ENCODE data around the gene TMEM87B. TPM values are rescaled to one million over a fixed set of nuclear protein-coding genes. Genes with fewer than 3 reads are reported as not detected.
"Not testable (repeated sequence)": the region's sequence is repeated elsewhere in the genome, so short reads cannot be mapped to it uniquely, and the experiment has no call there.

The TMEM87B gene
- total RNA-seq, 2 experiments from 2014 or later, result 13.9 to 22.8 TPM

DNA sequence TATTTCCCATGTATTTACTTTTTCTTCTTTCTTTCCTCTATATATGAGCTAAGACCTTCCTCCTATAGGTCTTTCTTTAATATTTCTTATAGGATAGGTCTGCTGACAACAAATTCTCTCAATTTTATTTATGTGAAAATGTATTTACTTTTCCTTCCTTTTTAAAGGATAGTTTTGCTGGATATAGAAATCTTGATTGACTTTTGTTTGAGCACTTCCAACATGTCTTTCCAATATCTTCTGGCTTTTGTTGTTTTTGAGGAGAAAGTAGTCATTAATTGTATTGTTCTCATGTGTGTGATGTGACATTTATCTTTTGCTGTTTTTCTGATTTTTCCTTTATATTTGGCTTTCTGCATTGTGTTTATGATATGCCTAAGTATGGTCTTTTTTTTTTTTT, 54.2 kb downstream of the TMEM87B start:
- peaks cover 80% of the 10 kb centered on the region for H3K36me3 ChIP-seq (ENCODE audit: insufficient read depth, low read length)
- intact Hi-C loops (cut with micrococcal nuclease; ENCODE audit: unreplicated experiment), result no loop called here
- DNase-seq (ENCODE audit: low spot score), result no peak

DNA sequence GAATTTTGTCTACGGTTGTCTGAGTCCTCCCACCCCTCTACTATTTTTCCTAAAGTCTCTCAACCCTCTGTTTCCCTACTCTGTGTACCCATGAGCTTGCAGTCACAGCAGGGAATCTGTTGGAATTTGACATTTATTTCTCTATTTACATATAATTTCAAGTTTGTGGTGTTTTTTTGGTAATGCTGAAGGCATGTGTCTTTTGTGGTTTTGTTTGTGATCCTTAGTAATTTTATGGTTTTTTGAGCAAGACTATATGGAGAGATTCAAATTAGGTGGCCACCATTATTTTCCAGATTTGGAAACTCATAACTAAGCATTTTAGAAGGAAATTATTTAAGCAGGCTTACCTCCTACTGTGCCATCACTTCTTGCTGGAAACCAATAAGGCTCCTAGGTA, 55.9 kb downstream of the TMEM87B start:
- H3K36me3 ChIP-seq (ENCODE audit: insufficient read depth, low read length), result peaks cover 70% of the 10 kb centered on the region
- H3K4me2 ChIP-seq (ENCODE audit: low read length), result no peak overlapping the region
- ChIA-PET CTCF (ENCODE audit: unreplicated experiment) (no interaction called here), POLR2A (no interaction called here)
- H4K20me1 ChIP-seq (ENCODE audit: insufficient read depth, low read length), result no peaks in the 10 kb centered on the region
- H3K79me2 ChIP-seq (ENCODE audit: insufficient read depth, low read depth, low read length), result no peaks in the 10 kb centered on the region
- no peaks in the 10 kb centered on the region for H3K9me2 ChIP-seq (ENCODE audit: insufficient read depth, low read length)
- BruUV-seq (replicated peaks), result no TSS peak
- H3K4me3 ChIP-seq (ENCODE audit: low read depth, low read length, poor library complexity, severe bottlenecking), result no peak overlapping the region
- no peak overlapping the region for H3K27ac ChIP-seq (ENCODE audit: low read depth, low read length, poor library complexity, severe bottlenecking)
- H2AFZ ChIP-seq (ENCODE audit: low read length), result no peak overlapping the region
- no peak for DNase-seq (ENCODE audit: low spot score)
- TF ChIP-seq CTCF (conservative IDR thresholded peaks at IDR 0.05; ENCODE audit: low read length), result no peak
- TF ChIP-seq EZH2phosphoT487 (IDR thresholded peaks at IDR 0.05; ENCODE audit: borderline replicate concordance, low read depth, low read length), result no peak
- H3K9me3 ChIP-seq (ENCODE audit: low read length), result peaks cover 19% of the 10 kb centered on the region
- intact Hi-C loops (cut with micrococcal nuclease; ENCODE audit: unreplicated experiment), result no loop called here
- H3K4me1 ChIP-seq (ENCODE audit: insufficient read depth, low read length, poor library complexity, severe bottlenecking), result no peaks in the 10 kb centered on the region

More for the DNA sequence above, 54.2 kb downstream of the TMEM87B start:
- Histone ChIP-seq H3K4me3 (ENCODE audit: low read depth, low read length, poor library complexity, severe bottlenecking) (no peak overlapping the region), H3K9me3 (ENCODE audit: low read length) (peaks cover 19% of the 10 kb centered on the region), H3K4me2 (ENCODE audit: low read length) (no peak overlapping the region), H3K27ac (ENCODE audit: low read depth, low read length, poor library complexity, severe bottlenecking) (no peak overlapping the region), H4K20me1 (ENCODE audit: insufficient read depth, low read length) (no peaks in the 10 kb centered on the region), H3K9me2 (ENCODE audit: insufficient read depth, low read length) (no peaks in the 10 kb centered on the region), H3K79me2 (ENCODE audit: insufficient read depth, low read depth, low read length) (no peaks in the 10 kb centered on the region), H2AFZ (ENCODE audit: low read length) (no peak overlapping the region), H3K4me1 (ENCODE audit: insufficient read depth, low read length, poor library complexity, severe bottlenecking) (no peaks in the 10 kb centered on the region)
- TF ChIP-seq EZH2phosphoT487 (IDR thresholded peaks at IDR 0.05; ENCODE audit: borderline replicate concordance, low read depth, low read length) (no peak), CTCF (conservative IDR thresholded peaks at IDR 0.05; ENCODE audit: low read length) (no peak)
- ChIA-PET CTCF (ENCODE audit: unreplicated experiment) (no interaction called here), POLR2A (interaction anchor here (0.5 to 0.7 kb wide), 4 partner anchors 15 to 351 kb away, joined by 3 to 4 read pairs (median 3); no protein-coding TSS in a partner anchor)
- no TSS peak for BruUV-seq (replicated peaks)

- H3K9me2 ChIP-seq (ENCODE audit: insufficient read depth, low read length); H3K4me1 ChIP-seq (ENCODE audit: insufficient read depth, low read length, poor library complexity, severe bottlenecking); BruUV-seq (replicated peaks); CTCF ChIA-PET (ENCODE audit: unreplicated experiment); H2AFZ ChIP-seq (ENCODE audit: low read length); H3K4me3 ChIP-seq (ENCODE audit: low read depth, low read length, poor library complexity, severe bottlenecking); H3K4me2 ChIP-seq (ENCODE audit: low read length); H3K27ac ChIP-seq (ENCODE audit: low read depth, low read length, poor library complexity, severe bottlenecking); H4K20me1 ChIP-seq (ENCODE audit: insufficient read depth, low read length); H3K79me2 ChIP-seq (ENCODE audit: insufficient read depth, low read depth, low read length); intact Hi-C loops (cut with micrococcal nuclease; ENCODE audit: unreplicated experiment); DNase-seq (ENCODE audit: low spot score): not testable (repeated sequence)
- Histone ChIP-seq H3K9me3 (ENCODE audit: low read length) (peaks cover 13% of the 10 kb centered on the region), H3K36me3 (ENCODE audit: insufficient read depth, low read length) (peaks cover 66% of the 10 kb centered on the region)
- POLR2A ChIA-PET, result interaction anchor here (1.0 kb wide), 1 partner anchor 22 kb away, joined by 3 read pairs; no protein-coding TSS in a partner anchor
Observed at GRCh38 chr2:112113354-112113753, 58.3 kb downstream of the TMEM87B start.

All from OCI-LY7 (cell line).